Measurements from ENCODE around the gene ARSB.

DNA sequence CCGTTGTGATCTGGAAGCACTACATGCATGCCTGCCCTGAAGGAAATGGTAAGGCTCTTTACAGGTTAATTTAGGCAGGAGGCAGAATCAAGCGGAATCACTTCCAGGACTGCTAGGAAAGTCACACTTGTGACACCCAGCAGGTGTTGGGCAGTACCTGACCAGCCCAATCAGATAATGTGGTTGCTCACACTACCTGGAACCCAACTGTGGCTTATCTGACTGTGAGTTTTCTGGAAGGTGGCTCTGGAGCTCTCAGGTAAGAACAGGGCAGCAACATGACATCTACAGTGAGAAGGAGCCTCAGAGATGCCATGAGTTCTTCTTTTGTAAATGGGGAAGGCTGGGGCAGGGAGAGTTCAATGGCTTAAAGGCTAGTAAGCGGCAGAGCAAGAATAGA lies 146.4 kb downstream of the ARSB start:
- TF ChIP-seq, protein P1, sequence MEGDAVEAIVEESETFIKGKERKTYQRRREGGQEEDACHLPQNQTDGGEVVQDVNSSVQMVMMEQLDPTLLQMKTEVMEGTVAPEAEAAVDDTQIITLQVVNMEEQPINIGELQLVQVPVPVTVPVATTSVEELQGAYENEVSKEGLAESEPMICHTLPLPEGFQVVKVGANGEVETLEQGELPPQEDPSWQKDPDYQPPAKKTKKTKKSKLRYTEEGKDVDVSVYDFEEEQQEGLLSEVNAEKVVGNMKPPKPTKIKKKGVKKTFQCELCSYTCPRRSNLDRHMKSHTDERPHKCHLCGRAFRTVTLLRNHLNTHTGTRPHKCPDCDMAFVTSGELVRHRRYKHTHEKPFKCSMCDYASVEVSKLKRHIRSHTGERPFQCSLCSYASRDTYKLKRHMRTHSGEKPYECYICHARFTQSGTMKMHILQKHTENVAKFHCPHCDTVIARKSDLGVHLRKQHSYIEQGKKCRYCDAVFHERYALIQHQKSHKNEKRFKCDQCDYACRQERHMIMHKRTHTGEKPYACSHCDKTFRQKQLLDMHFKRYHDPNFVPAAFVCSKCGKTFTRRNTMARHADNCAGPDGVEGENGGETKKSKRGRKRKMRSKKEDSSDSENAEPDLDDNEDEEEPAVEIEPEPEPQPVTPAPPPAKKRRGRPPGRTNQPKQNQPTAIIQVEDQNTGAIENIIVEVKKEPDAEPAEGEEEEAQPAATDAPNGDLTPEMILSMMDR (IDR thresholded peaks at IDR 0.05), result no peak
- TF ChIP-seq POLR2A (IDR thresholded peaks at IDR 0.05), result no peak

Data from breast epithelium (tissue), 3 donors.